Stimulated activated CD8-positive, alpha-beta memory T cell treated with anti-CD3 and anti-CD28 coated beads, Interleukin-7, amount 100 ng/mL, for 1 hour (primary cell): Measurements from ENCODE around the gene VWA3B.
"Not testable (repeated sequence)": the region's sequence is repeated elsewhere in the genome, so short reads cannot be mapped to it uniquely, and the experiment has no call there.

Source experiments
- DNase-seq, 2 donors: peaks; one replicate each; pipeline ENCODE4 v3.0.0-alpha.2; 2020; ENCODE audit warnings: low read depth in 2 of 2

The VWA3B gene

GRCh38 chr2:98086491-98087446, at the start of gene VWA3B:
Gene VWA3B, plus strand, starts transcription at chr2:98087167. Its CDS starts 5,926 bp downstream, at chr2:98093093.
- no peak for DNase-seq

GRCh38 chr2:98037206-98037605, 49.8 kb upstream of the VWA3B start:
- no peak for DNase-seq

GRCh38 chr2:98037666-98038336, 49.2 kb upstream of the VWA3B start:
- no peak for DNase-seq

GRCh38 chr2:98039085-98039756, 47.7 kb upstream of the VWA3B start:
- DNase-seq, result no peak

GRCh38 chr2:98040331-98040939, 46.5 kb upstream of the VWA3B start:
- no peak for DNase-seq

GRCh38 chr2:98043101-98043500, 43.9 kb upstream of the VWA3B start:
- DNase-seq, result no peak

GRCh38 chr2:98044730-98045129, 42.2 kb upstream of the VWA3B start:
- not testable (repeated sequence) for DNase-seq

GRCh38 chr2:98050070-98050469, 36.9 kb upstream of the VWA3B start:
- no peak for DNase-seq

- no peak for DNase-seq
Measured at GRCh38 chr2:98058191-98058975, 28.6 kb upstream of the VWA3B start.

- DNase-seq, result no peak
Measured at GRCh38 chr2:98060277-98060676, 26.7 kb upstream of the VWA3B start.

GRCh38 chr2:98063291-98063854, 23.6 kb upstream of the VWA3B start:
- no peak for DNase-seq

GRCh38 chr2:98065808-98066207, 21.2 kb upstream of the VWA3B start:
- no peak for DNase-seq

GRCh38 chr2:98067160-98067559, 19.8 kb upstream of the VWA3B start:
- DNase-seq, result no peak

GRCh38 chr2:98070081-98070480, 16.9 kb upstream of the VWA3B start:
- no peak for DNase-seq

GRCh38 chr2:98072442-98072841, 14.5 kb upstream of the VWA3B start:
- no peak for DNase-seq

GRCh38 chr2:98078701-98079100, 8.3 kb upstream of the VWA3B start:
- no peak for DNase-seq

- DNase-seq, result no peak
Measured at GRCh38 chr2:98084151-98084868, 2.7 kb upstream of the VWA3B start.

- no peak for DNase-seq
Measured at GRCh38 chr2:98084869-98085238, 2.1 kb upstream of the VWA3B start.

GRCh38 chr2:98085649-98086048, 1.3 kb upstream of the VWA3B start:
- no peak for DNase-seq

GRCh38 chr2:98087447-98088020, 567 bp downstream of the VWA3B start:
- DNase-seq, result no peak
